ENCODE results near the gene VSX2.

DNA sequence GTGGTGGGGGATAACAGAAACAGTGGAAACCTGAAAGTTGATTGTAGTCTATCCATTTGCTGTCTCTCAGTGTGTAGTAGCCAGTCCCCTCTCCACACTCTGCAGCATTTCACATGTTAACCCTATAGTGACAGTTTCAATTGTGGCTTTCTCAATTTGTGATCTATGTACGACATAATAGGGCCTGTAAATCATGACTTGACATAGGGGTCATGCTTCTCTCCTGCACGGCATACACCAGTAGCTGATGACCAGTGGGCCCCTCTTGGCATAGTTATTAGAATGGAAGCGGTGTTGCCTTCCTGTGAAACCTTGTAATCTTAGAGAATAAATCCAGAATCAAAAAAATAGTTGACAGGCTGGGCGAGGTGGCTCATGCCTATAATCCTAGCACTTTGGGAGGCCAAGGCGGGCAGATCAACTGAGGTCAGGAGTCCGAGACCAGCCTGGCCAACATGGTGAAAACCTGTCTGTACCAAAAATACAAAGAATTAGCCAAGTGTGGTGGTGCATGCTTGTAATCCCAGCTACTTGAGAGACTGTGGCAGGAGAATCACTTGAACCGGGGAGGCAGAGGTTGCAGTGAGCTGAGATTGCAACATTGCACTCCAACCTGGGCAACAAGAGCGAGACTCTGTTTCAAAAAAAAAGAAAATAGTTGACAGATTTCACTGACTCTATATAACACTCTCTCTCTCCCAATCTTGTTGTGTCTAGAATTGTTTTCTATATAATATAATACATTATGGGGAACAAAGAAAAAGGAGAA lies 44.6 kb upstream of the VSX2 start:
- no peak for TF ChIP-seq CTCF (IDR thresholded peaks at IDR 0.05; ENCODE audit: low read depth, low read length, poor library complexity, severe bottlenecking)
- TF ChIP-seq EZH2phosphoT487 (IDR thresholded peaks at IDR 0.05; ENCODE audit: borderline replicate concordance, low read length) = no peak
